Keratinocyte (primary cell): Measurements from ENCODE around the gene PRKCH. TPM values are rescaled to one million over a fixed set of nuclear protein-coding genes. Genes with fewer than 3 reads are reported as not detected.

Source experiments
- DNase-seq: peaks from one replicate; pipeline ENCODE4 v3.0.0-alpha.2; 2011; ENCODE audit warnings: low read depth, missing footprints, low spot score
- FAIRE-seq: peaks from 2 replicates; lab custom pipeline; 2011; peaks lifted over from hg19 to GRCh38; lab: Jason Lieb, UNC
- H2AFZ ChIP-seq: 2 replicates; pipeline ENCODE4 v1.6.0; 2012; ENCODE audit warnings: low read length, control low read depth, inconsistent platforms; ENCODE audit not compliant: control insufficient read depth
- H3K27ac ChIP-seq: 2 replicates; pipeline ENCODE4 v1.5.1; 2011; ENCODE audit warnings: low read length; ENCODE audit not compliant: control insufficient read depth, insufficient read depth
- H3K27me3 ChIP-seq: 3 replicates; pipeline ENCODE4 v1.6.0; 2011; ENCODE audit warnings: low read length; ENCODE audit not compliant: control insufficient read depth, insufficient read depth; ENCODE audit errors: extremely low read depth
- H3K36me3 ChIP-seq, 2 experiments: 2 replicates in 1 of 2; 3 replicates in 1 of 2; pipeline ENCODE4 v1.5.1; 2011; ENCODE audit warnings: low read length in 2 of 2, mild to moderate bottlenecking in 1 of 2; ENCODE audit not compliant: control insufficient read depth in 2 of 2, insufficient read depth in 2 of 2; ENCODE audit errors: extremely low read depth in 1 of 2
- H3K4me1 ChIP-seq: 3 replicates; pipeline ENCODE4 v1.5.1; 2011; ENCODE audit warnings: low read length; ENCODE audit not compliant: control insufficient read depth, insufficient read depth; ENCODE audit errors: extremely low read depth
- H3K4me2 ChIP-seq: 3 replicates; pipeline ENCODE4 v1.6.0; 2011; ENCODE audit warnings: low read depth, low read length; ENCODE audit not compliant: control insufficient read depth, insufficient read depth; ENCODE audit errors: extremely low read depth
- H3K4me3 ChIP-seq, 3 experiments: fragments of 200-600 bp in 1 of 3; sonication (generic) in 1 of 3; 2 replicates in 2 of 3; 3 replicates in 1 of 3; pipeline ENCODE4 v1.5.1; 2011 to 2016; ENCODE audit warnings: low read length in 3 of 3, mild to moderate bottlenecking in 3 of 3, control low read depth in 2 of 3, inconsistent platforms in 1 of 3, low read depth in 1 of 3, mixed read lengths in 1 of 3, mixed run types in 1 of 3, moderate library complexity in 1 of 3; ENCODE audit not compliant: control insufficient read depth in 2 of 3, insufficient read depth in 2 of 3; ENCODE audit errors: extremely low read depth in 1 of 3
- H3K79me2 ChIP-seq: 2 replicates; pipeline ENCODE4 v1.6.0; 2012; ENCODE audit warnings: low read length; ENCODE audit not compliant: control insufficient read depth, insufficient read depth
- H3K9ac ChIP-seq: 3 replicates; pipeline ENCODE4 v1.6.0; 2011; ENCODE audit warnings: low read length; ENCODE audit not compliant: control insufficient read depth, insufficient read depth; ENCODE audit errors: extremely low read depth
- H3K9me1 ChIP-seq: 3 replicates; pipeline ENCODE4 v1.6.0; 2011; ENCODE audit warnings: low read length; ENCODE audit not compliant: control insufficient read depth, insufficient read depth; ENCODE audit errors: extremely low read depth
- H3K9me3 ChIP-seq: 2 replicates; pipeline ENCODE4 v1.5.1; 2012; ENCODE audit warnings: low read depth, low read length; ENCODE audit not compliant: control insufficient read depth
- H4K20me1 ChIP-seq: 3 replicates; pipeline ENCODE4 v1.6.0; 2011; ENCODE audit warnings: low read length; ENCODE audit not compliant: control insufficient read depth, insufficient read depth; ENCODE audit errors: extremely low read depth
- EZH2 ChIP-seq: IDR thresholded peaks from one replicate; pipeline ENCODE4 v1.6.1; 2012; ENCODE audit warnings: inconsistent platforms, mild to moderate bottlenecking, low read length, moderate library complexity
- dilution Hi-C: fragments of 300-500 bp; cut with MboI; formaldehyde crosslinking; loops from one replicate; pipeline ENCODE4 v1.7.0; 2020; ENCODE audit warnings: low sequenced_read_pairs; ENCODE audit not compliant: extremely low pct_ligation_motif_present
- polyA plus RNA-seq, 5 experiments: library from polyadenylated mRNA; depleted of rRNA in 3 of 5; stranded (reverse) in 3 of 5; stranded (forward) in 1 of 5; unstranded in 1 of 5; fragments of >200 nt; gene quantifications; 1 replicate in 1 of 5; 2 replicates in 3 of 5; 3 replicates in 1 of 5; pipeline versions ENCODE4 v1.2.1 to v1.2.3, GENCODE V29; 2011 to 2012; ENCODE audit warnings: missing spikeins in 2 of 5, low read depth in 1 of 5, low replicate concordance in 1 of 5
- TF ChIP-seq, protein P1 (sequence below), 3 experiments: IDR thresholded peaks in 1 of 3; conservative IDR thresholded peaks in 1 of 3; optimal IDR thresholded peaks in 1 of 3; 2 replicates in 2 of 3; 3 replicates in 1 of 3; pipeline versions ENCODE3 to v1.5.1; 2011; ENCODE audit warnings: low read length in 3 of 3, mild to moderate bottlenecking in 3 of 3, moderate library complexity in 2 of 3, control low read depth in 1 of 3, inconsistent platforms in 1 of 3; ENCODE audit not compliant: insufficient read depth in 2 of 3; ENCODE audit errors: extremely low read depth in 1 of 3

Gene PRKCH
- polyA plus RNA-seq, 1 donor (not counting 4 experiments of a cell fraction or from before 2014, with no cell fraction given) = 13.7 TPM

- Histone ChIP-seq H3K9ac (no peak overlapping the region), H3K9me1 (no peaks in the 10 kb centered on the region), H3K27ac (no peak overlapping the region), H3K36me3 (no peaks in the 10 kb centered on the region), H3K4me2 (no peak overlapping the region), H3K4me3 (no peak overlapping the region), H3K4me1 (peaks cover 13% of the 10 kb centered on the region), H3K79me2 (peaks cover 1% of the 10 kb centered on the region), H4K20me1 (no peaks in the 10 kb centered on the region), H2AFZ (peak overlapping the region; percentile 31), H3K9me3 (no peaks in the 10 kb centered on the region), H3K27me3 (no peaks in the 10 kb centered on the region)
- peak; percentile 48 for FAIRE-seq
- dilution Hi-C loops = no loop called here
- no peak for DNase-seq
- TF ChIP-seq, protein P1, sequence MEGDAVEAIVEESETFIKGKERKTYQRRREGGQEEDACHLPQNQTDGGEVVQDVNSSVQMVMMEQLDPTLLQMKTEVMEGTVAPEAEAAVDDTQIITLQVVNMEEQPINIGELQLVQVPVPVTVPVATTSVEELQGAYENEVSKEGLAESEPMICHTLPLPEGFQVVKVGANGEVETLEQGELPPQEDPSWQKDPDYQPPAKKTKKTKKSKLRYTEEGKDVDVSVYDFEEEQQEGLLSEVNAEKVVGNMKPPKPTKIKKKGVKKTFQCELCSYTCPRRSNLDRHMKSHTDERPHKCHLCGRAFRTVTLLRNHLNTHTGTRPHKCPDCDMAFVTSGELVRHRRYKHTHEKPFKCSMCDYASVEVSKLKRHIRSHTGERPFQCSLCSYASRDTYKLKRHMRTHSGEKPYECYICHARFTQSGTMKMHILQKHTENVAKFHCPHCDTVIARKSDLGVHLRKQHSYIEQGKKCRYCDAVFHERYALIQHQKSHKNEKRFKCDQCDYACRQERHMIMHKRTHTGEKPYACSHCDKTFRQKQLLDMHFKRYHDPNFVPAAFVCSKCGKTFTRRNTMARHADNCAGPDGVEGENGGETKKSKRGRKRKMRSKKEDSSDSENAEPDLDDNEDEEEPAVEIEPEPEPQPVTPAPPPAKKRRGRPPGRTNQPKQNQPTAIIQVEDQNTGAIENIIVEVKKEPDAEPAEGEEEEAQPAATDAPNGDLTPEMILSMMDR (optimal IDR thresholded peaks at IDR 0.05 in 1 of 3, IDR thresholded peaks at IDR 0.05 in 1 of 3, conservative IDR thresholded peaks at IDR 0.05 in 1 of 3; ENCODE audit: extremely low read depth in 1 of 3, insufficient read depth in 2 of 3, low read length in 3 of 3) = no peak
- TF ChIP-seq EZH2 = no peak
These were observed 36.0 kb upstream of the PRKCH start for GRCh38 chr14:61285364-61285763.

GRCh38 chr14:61287196-61287595, 34.2 kb upstream of the PRKCH start:
- no peak overlapping the region for H3K4me3 ChIP-seq
- DNase-seq = no peak
- no peak for FAIRE-seq
- dilution Hi-C loops = no loop called here
- no peaks in the 10 kb centered on the region for H4K20me1 ChIP-seq
- no peak overlapping the region for H3K27ac ChIP-seq
- H3K27me3 ChIP-seq = no peaks in the 10 kb centered on the region
- no peak overlapping the region for H3K9ac ChIP-seq
- TF ChIP-seq EZH2 = no peak
- TF ChIP-seq, protein P1 (optimal IDR thresholded peaks at IDR 0.05 in 1 of 3, IDR thresholded peaks at IDR 0.05 in 1 of 3, conservative IDR thresholded peaks at IDR 0.05 in 1 of 3; ENCODE audit: extremely low read depth in 1 of 3, insufficient read depth in 2 of 3, low read length in 3 of 3) = no peak
- no peaks in the 10 kb centered on the region for H3K9me3 ChIP-seq
- peaks cover 6% of the 10 kb centered on the region for H3K4me1 ChIP-seq
- no peaks in the 10 kb centered on the region for H3K79me2 ChIP-seq
- no peaks in the 10 kb centered on the region for H3K36me3 ChIP-seq
- H2AFZ ChIP-seq = no peak overlapping the region
- H3K9me1 ChIP-seq = no peaks in the 10 kb centered on the region
- no peak overlapping the region for H3K4me2 ChIP-seq
